Measurements from ENCODE around the gene ZNF74. TPM values are rescaled to one million over a fixed set of nuclear protein-coding genes. Genes with fewer than 3 reads are reported as not detected.

The ZNF74 gene
- polyA plus RNA-seq, 1 experiment: 6.9 TPM

- no peak overlapping the region for H3K4me3 ChIP-seq (ENCODE audit: low read depth, low read length)
- no peak for TF ChIP-seq CTCF (IDR thresholded peaks at IDR 0.05; ENCODE audit: insufficient read depth, low read depth, low read length)
- ChIA-PET CTCF (no interaction called here), POLR2A (no interaction called here)
- H3K27me3 ChIP-seq (ENCODE audit: control insufficient read depth, insufficient read depth, low read length): peaks cover 5% of the 10 kb centered on the region
- no peaks in the 10 kb centered on the region for H3K36me3 ChIP-seq (ENCODE audit: control insufficient read depth, insufficient read depth, low read length)
- DNase-seq (ENCODE audit: low read depth): no peak
Observed at GRCh38 chr22:20386336-20386735, 7.6 kb upstream of the ZNF74 start.

- Histone ChIP-seq H3K36me3 (ENCODE audit: control insufficient read depth, insufficient read depth, low read length) (no peaks in the 10 kb centered on the region), H3K27me3 (ENCODE audit: control insufficient read depth, insufficient read depth, low read length) (peaks cover 5% of the 10 kb centered on the region), H3K4me3 (ENCODE audit: low read depth, low read length) (no peak overlapping the region)
- ChIA-PET CTCF (no interaction called here), POLR2A (no interaction called here)
- no peak for TF ChIP-seq CTCF (IDR thresholded peaks at IDR 0.05; ENCODE audit: insufficient read depth, low read depth, low read length)
- DNase-seq (ENCODE audit: low read depth): no peak
Observed at GRCh38 chr22:20386972-20387371, 7.0 kb upstream of the ZNF74 start.

- H3K27me3 ChIP-seq (ENCODE audit: control insufficient read depth, insufficient read depth, low read length): peaks cover 5% of the 10 kb centered on the region
- TF ChIP-seq CTCF (IDR thresholded peaks at IDR 0.05; ENCODE audit: insufficient read depth, low read depth, low read length): no peak
- H3K4me3 ChIP-seq (ENCODE audit: low read depth, low read length): no peak overlapping the region
- H3K36me3 ChIP-seq (ENCODE audit: control insufficient read depth, insufficient read depth, low read length): no peaks in the 10 kb centered on the region
- POLR2A ChIA-PET: no interaction called here
- CTCF ChIA-PET: interaction anchor here (0.9 kb wide), 1 partner anchor 30 kb away, joined by 3 read pairs; no protein-coding TSS in a partner anchor
- DNase-seq (ENCODE audit: low read depth): no peak
Observed at GRCh38 chr22:20388200-20388599, 5.8 kb upstream of the ZNF74 start.

- no peak for TF ChIP-seq CTCF (IDR thresholded peaks at IDR 0.05; ENCODE audit: insufficient read depth, low read depth, low read length)
- H3K36me3 ChIP-seq (ENCODE audit: control insufficient read depth, insufficient read depth, low read length): no peaks in the 10 kb centered on the region
- no peak for DNase-seq (ENCODE audit: low read depth)
- no peak overlapping the region for H3K4me3 ChIP-seq (ENCODE audit: low read depth, low read length)
- POLR2A ChIA-PET: no interaction called here
- H3K27me3 ChIP-seq (ENCODE audit: control insufficient read depth, insufficient read depth, low read length): peaks cover 5% of the 10 kb centered on the region
- CTCF ChIA-PET: no interaction called here
Observed at GRCh38 chr22:20389288-20389687, 4.7 kb upstream of the ZNF74 start.

- H3K27me3 ChIP-seq (ENCODE audit: control insufficient read depth, insufficient read depth, low read length): peaks cover 5% of the 10 kb centered on the region; the same call in 1 of the 2 replicates
- H3K4me3 ChIP-seq (ENCODE audit: low read depth, low read length): no peak overlapping the region
- H3K36me3 ChIP-seq (ENCODE audit: control insufficient read depth, insufficient read depth, low read length): no peaks in the 10 kb centered on the region
- TF ChIP-seq CTCF (IDR thresholded peaks at IDR 0.05; ENCODE audit: insufficient read depth, low read depth, low read length): no peak
- DNase-seq (ENCODE audit: low read depth): no peak
- CTCF ChIA-PET: no interaction called here
- POLR2A ChIA-PET: no interaction called here
Observed at GRCh38 chr22:20390394-20390907, 3.5 kb upstream of the ZNF74 start.
